ENCODE measurements around the gene CPNE2. TPM values are rescaled to one million over a fixed set of nuclear protein-coding genes. Genes with fewer than 3 reads are reported as not detected.

The CPNE2 gene
- total RNA-seq, 1 donor from 2014 or later: 36.6 TPM

- H3K36me3 ChIP-seq: peaks cover 3 to 16% of the 10 kb centered on the region in 2 donors
- no peak for DNase-seq (ENCODE audit: low spot score in 2 of 2)
- no peaks in the 10 kb centered on the region for H3K4me1 ChIP-seq
- no peak overlapping the region for H3K27ac ChIP-seq
- TF ChIP-seq CTCF (IDR thresholded peaks at IDR 0.05): no peak
- H3K9me3 ChIP-seq: no peaks in the 10 kb centered on the region
- no peaks in the 10 kb centered on the region for H3K27me3 ChIP-seq
- intact Hi-C loops (cut with DNase I): no loop called here
- H3K4me3 ChIP-seq: no peak overlapping the region
Measured at GRCh38 chr16:57049678-57050077, 42.7 kb upstream of the CPNE2 start.

- no peak for DNase-seq (ENCODE audit: low spot score in 2 of 2)
- no peaks in the 10 kb centered on the region for H3K4me1 ChIP-seq
- no peak overlapping the region for H3K4me3 ChIP-seq
- H3K9me3 ChIP-seq: no peaks in the 10 kb centered on the region
- H3K27ac ChIP-seq: no peak overlapping the region
- intact Hi-C loops (cut with DNase I): no loop called here
- H3K27me3 ChIP-seq: no peaks in the 10 kb centered on the region
- no peak for TF ChIP-seq CTCF (IDR thresholded peaks at IDR 0.05)
- peaks cover 3 to 27% of the 10 kb centered on the region in 2 donors for H3K36me3 ChIP-seq
Measured at GRCh38 chr16:57051696-57052228, 40.6 kb upstream of the CPNE2 start.

GRCh38 chr16:57053206-57053605 lies 39.2 kb upstream of the CPNE2 start:
- Histone ChIP-seq H3K27ac (no peak overlapping the region), H3K27me3 (no peaks in the 10 kb centered on the region), H3K36me3 (peaks cover 3 to 21% of the 10 kb centered on the region in 2 donors), H3K9me3 (no peaks in the 10 kb centered on the region), H3K4me3 (no peak overlapping the region), H3K4me1 (no peaks in the 10 kb centered on the region)
- DNase-seq (ENCODE audit: low spot score in 2 of 2): no peak
- no peak for TF ChIP-seq CTCF (IDR thresholded peaks at IDR 0.05)
- intact Hi-C loops (cut with DNase I): no loop called here

GRCh38 chr16:57054338-57054737 lies 38.0 kb upstream of the CPNE2 start:
- Histone ChIP-seq H3K9me3 (no peaks in the 10 kb centered on the region), H3K36me3 (peaks cover 3 to 21% of the 10 kb centered on the region in 2 donors), H3K4me1 (no peaks in the 10 kb centered on the region), H3K4me3 (no peak overlapping the region), H3K27me3 (no peaks in the 10 kb centered on the region), H3K27ac (no peak overlapping the region)
- no peak for DNase-seq (ENCODE audit: low spot score in 2 of 2)
- TF ChIP-seq CTCF (IDR thresholded peaks at IDR 0.05): no peak
- intact Hi-C loops (cut with DNase I): no loop called here

GRCh38 chr16:57054771-57055170 lies 37.6 kb upstream of the CPNE2 start:
- no peak for DNase-seq (ENCODE audit: low spot score in 2 of 2)
- no peaks in the 10 kb centered on the region for H3K4me1 ChIP-seq
- intact Hi-C loops (cut with DNase I): no loop called here
- H3K9me3 ChIP-seq: no peaks in the 10 kb centered on the region
- no peak overlapping the region for H3K4me3 ChIP-seq
- no peak overlapping the region for H3K27ac ChIP-seq
- no peaks in the 10 kb centered on the region for H3K27me3 ChIP-seq
- H3K36me3 ChIP-seq: peaks cover 3 to 21% of the 10 kb centered on the region in 2 donors
- no peak for TF ChIP-seq CTCF (IDR thresholded peaks at IDR 0.05)

GRCh38 chr16:57055671-57056070 lies 36.7 kb upstream of the CPNE2 start:
- no peak overlapping the region for H3K4me3 ChIP-seq

More at GRCh38 chr16:57055671-57056070, 36.7 kb upstream of the CPNE2 start:
- H3K4me1 ChIP-seq: peaks cover under 1 to 2% of the 10 kb centered on the region in 2 donors
- H3K36me3 ChIP-seq: peaks cover 3 to 21% of the 10 kb centered on the region in 2 donors
- intact Hi-C loops (cut with DNase I): no loop called here
- no peaks in the 10 kb centered on the region for H3K27me3 ChIP-seq
- no peak for DNase-seq (ENCODE audit: low spot score in 2 of 2)
- H3K27ac ChIP-seq: no peak overlapping the region
- no peak for TF ChIP-seq CTCF (IDR thresholded peaks at IDR 0.05)
- H3K9me3 ChIP-seq: no peaks in the 10 kb centered on the region
